ENCODE measurements around the gene ATIC. TPM values are rescaled to one million over a fixed set of nuclear protein-coding genes. Genes with fewer than 3 reads are reported as not detected.

The ATIC gene
- total RNA-seq, 1 experiment from 2014 or later, result 81.8 TPM

GRCh38 chr2:215397632-215398341 lies 85.9 kb downstream of the ATIC start:
- no peak for DNase-seq
- peaks cover 50% of the 10 kb centered on the region for H3K36me3 ChIP-seq
- H3K27me3 ChIP-seq, result no peaks in the 10 kb centered on the region
- no peak overlapping the region for H3K4me3 ChIP-seq
- no peaks in the 10 kb centered on the region for H3K9me3 ChIP-seq

GRCh38 chr2:215399067-215399716 lies 87.3 kb downstream of the ATIC start:
- peaks cover 55% of the 10 kb centered on the region for H3K36me3 ChIP-seq
- no peak overlapping the region for H3K4me3 ChIP-seq
- no peaks in the 10 kb centered on the region for H3K9me3 ChIP-seq
- H3K27me3 ChIP-seq, result no peaks in the 10 kb centered on the region
- DNase-seq, result no peak

Other genes starting within 250 kb of the ATIC start
- not detected in 2 replicates for gene ABCA12, start 173.4 kb upstream of the ATIC start, total RNA-seq (2014; rRNA removed; shearing (Covaris generic); ENCODE audit: low replicate concordance)
- 306 and 453 TPM in 2 replicates for gene FN1, start 124.0 kb downstream of the ATIC start, total RNA-seq (2014; rRNA removed; shearing (Covaris generic); ENCODE audit: low replicate concordance)